Keratinocyte (primary cell): ENCODE data around the gene C10orf67. TPM values are rescaled to one million over a fixed set of nuclear protein-coding genes. Genes with fewer than 3 reads are reported as not detected.

Experiments
- DNase-seq: peaks from one replicate; pipeline ENCODE4 v3.0.0-alpha.2; 2011; ENCODE audit warnings: low read depth, missing footprints, low spot score
- FAIRE-seq: peaks from 2 replicates; lab custom pipeline; 2011; peaks lifted over from hg19 to GRCh38; lab: Jason Lieb, UNC
- H2AFZ ChIP-seq: 2 replicates; pipeline ENCODE4 v1.6.0; 2012; ENCODE audit warnings: low read length, control low read depth, inconsistent platforms; ENCODE audit not compliant: control insufficient read depth
- H3K27ac ChIP-seq: 2 replicates; pipeline ENCODE4 v1.5.1; 2011; ENCODE audit warnings: low read length; ENCODE audit not compliant: control insufficient read depth, insufficient read depth
- H3K27me3 ChIP-seq: 3 replicates; pipeline ENCODE4 v1.6.0; 2011; ENCODE audit warnings: low read length; ENCODE audit not compliant: control insufficient read depth, insufficient read depth; ENCODE audit errors: extremely low read depth
- H3K36me3 ChIP-seq, 2 experiments: 2 replicates in 1 of 2; 3 replicates in 1 of 2; pipeline ENCODE4 v1.5.1; 2011; ENCODE audit warnings: low read length in 2 of 2, mild to moderate bottlenecking in 1 of 2; ENCODE audit not compliant: control insufficient read depth in 2 of 2, insufficient read depth in 2 of 2; ENCODE audit errors: extremely low read depth in 1 of 2
- H3K4me1 ChIP-seq: 3 replicates; pipeline ENCODE4 v1.5.1; 2011; ENCODE audit warnings: low read length; ENCODE audit not compliant: control insufficient read depth, insufficient read depth; ENCODE audit errors: extremely low read depth
- H3K4me2 ChIP-seq: 3 replicates; pipeline ENCODE4 v1.6.0; 2011; ENCODE audit warnings: low read depth, low read length; ENCODE audit not compliant: control insufficient read depth, insufficient read depth; ENCODE audit errors: extremely low read depth
- H3K4me3 ChIP-seq, 3 experiments: fragments of 200-600 bp in 1 of 3; sonication (generic) in 1 of 3; 2 replicates in 2 of 3; 3 replicates in 1 of 3; pipeline ENCODE4 v1.5.1; 2011 to 2016; ENCODE audit warnings: low read length in 3 of 3, mild to moderate bottlenecking in 3 of 3, control low read depth in 2 of 3, inconsistent platforms in 1 of 3, low read depth in 1 of 3, mixed read lengths in 1 of 3, mixed run types in 1 of 3, moderate library complexity in 1 of 3; ENCODE audit not compliant: control insufficient read depth in 2 of 3, insufficient read depth in 2 of 3; ENCODE audit errors: extremely low read depth in 1 of 3
- H3K79me2 ChIP-seq: 2 replicates; pipeline ENCODE4 v1.6.0; 2012; ENCODE audit warnings: low read length; ENCODE audit not compliant: control insufficient read depth, insufficient read depth
- H3K9ac ChIP-seq: 3 replicates; pipeline ENCODE4 v1.6.0; 2011; ENCODE audit warnings: low read length; ENCODE audit not compliant: control insufficient read depth, insufficient read depth; ENCODE audit errors: extremely low read depth
- H3K9me1 ChIP-seq: 3 replicates; pipeline ENCODE4 v1.6.0; 2011; ENCODE audit warnings: low read length; ENCODE audit not compliant: control insufficient read depth, insufficient read depth; ENCODE audit errors: extremely low read depth
- H3K9me3 ChIP-seq: 2 replicates; pipeline ENCODE4 v1.5.1; 2012; ENCODE audit warnings: low read depth, low read length; ENCODE audit not compliant: control insufficient read depth
- H4K20me1 ChIP-seq: 3 replicates; pipeline ENCODE4 v1.6.0; 2011; ENCODE audit warnings: low read length; ENCODE audit not compliant: control insufficient read depth, insufficient read depth; ENCODE audit errors: extremely low read depth
- CTCF ChIP-seq, 3 experiments: IDR thresholded peaks in 1 of 3; conservative IDR thresholded peaks in 1 of 3; optimal IDR thresholded peaks in 1 of 3; 2 replicates in 2 of 3; 3 replicates in 1 of 3; pipeline versions ENCODE3 to v1.5.1; 2011; ENCODE audit warnings: low read length in 3 of 3, mild to moderate bottlenecking in 3 of 3, moderate library complexity in 2 of 3, control low read depth in 1 of 3, inconsistent platforms in 1 of 3; ENCODE audit not compliant: insufficient read depth in 2 of 3; ENCODE audit errors: extremely low read depth in 1 of 3
- EZH2 ChIP-seq: IDR thresholded peaks from one replicate; pipeline ENCODE4 v1.6.1; 2012; ENCODE audit warnings: inconsistent platforms, mild to moderate bottlenecking, low read length, moderate library complexity
- dilution Hi-C: fragments of 300-500 bp; cut with MboI; formaldehyde crosslinking; loops from one replicate; pipeline ENCODE4 v1.7.0; 2020; ENCODE audit warnings: low sequenced_read_pairs; ENCODE audit not compliant: extremely low pct_ligation_motif_present
- polyA plus RNA-seq, 5 experiments: library from polyadenylated mRNA; depleted of rRNA in 3 of 5; stranded (reverse) in 3 of 5; stranded (forward) in 1 of 5; unstranded in 1 of 5; fragments of >200 nt; gene quantifications; 1 replicate in 1 of 5; 2 replicates in 3 of 5; 3 replicates in 1 of 5; pipeline versions ENCODE4 v1.2.1 to v1.2.3, GENCODE V29; 2011 to 2012; ENCODE audit warnings: missing spikeins in 2 of 5, low read depth in 1 of 5, low replicate concordance in 1 of 5

The C10orf67 gene
- polyA plus RNA-seq, 1 donor (not counting 4 experiments of a cell fraction or from before 2014, with no cell fraction given), result 0.26 TPM

GRCh38 chr10:23362879-23363792, 18.5 kb upstream of the C10orf67 start:
- FAIRE-seq, result no peak
- H3K9ac ChIP-seq, result no peak overlapping the region

GRCh38 chr10:23362069-23362830, 17.7 kb upstream of the C10orf67 start:
- dilution Hi-C loops, result no loop called here
- Histone ChIP-seq H3K27me3 (no peaks in the 10 kb centered on the region), H2AFZ (no peak overlapping the region), H3K9me1 (no peaks in the 10 kb centered on the region), H3K4me2 (no peak overlapping the region), H3K36me3 (no peaks in the 10 kb centered on the region), H3K4me3 (no peak overlapping the region), H3K27ac (no peak overlapping the region), H3K79me2 (no peaks in the 10 kb centered on the region), H3K4me1 (peaks cover 31% of the 10 kb centered on the region), H4K20me1 (no peaks in the 10 kb centered on the region), H3K9me3 (no peaks in the 10 kb centered on the region), H3K9ac (no peak overlapping the region)
- no peak for TF ChIP-seq EZH2
- TF ChIP-seq CTCF (optimal IDR thresholded peaks at IDR 0.05 in 1 of 3, IDR thresholded peaks at IDR 0.05 in 1 of 3, conservative IDR thresholded peaks at IDR 0.05 in 1 of 3; ENCODE audit: extremely low read depth in 1 of 3, insufficient read depth in 2 of 3, low read length in 3 of 3), result no peak
- FAIRE-seq (no peak), DNase-seq (no peak)

More at GRCh38 chr10:23362879-23363792, 18.5 kb upstream of the C10orf67 start:
- TF ChIP-seq EZH2 (no peak), CTCF (optimal IDR thresholded peaks at IDR 0.05 in 1 of 3, IDR thresholded peaks at IDR 0.05 in 1 of 3, conservative IDR thresholded peaks at IDR 0.05 in 1 of 3; ENCODE audit: extremely low read depth in 1 of 3, insufficient read depth in 2 of 3, low read length in 3 of 3) (no peak)
- DNase-seq, result no peak
- Histone ChIP-seq H3K36me3 (no peaks in the 10 kb centered on the region), H3K4me1 (peaks cover 34% of the 10 kb centered on the region), H3K27ac (no peak overlapping the region), H3K9me3 (no peaks in the 10 kb centered on the region), H3K79me2 (no peaks in the 10 kb centered on the region), H4K20me1 (no peaks in the 10 kb centered on the region), H3K4me2 (no peak overlapping the region), H2AFZ (no peak overlapping the region), H3K4me3 (no peak overlapping the region), H3K27me3 (no peaks in the 10 kb centered on the region), H3K9me1 (no peaks in the 10 kb centered on the region)
- dilution Hi-C loops, result no loop called here
